ENCODE data around the gene ZNF460. TPM values are rescaled to one million over a fixed set of nuclear protein-coding genes. Genes with fewer than 3 reads are reported as not detected.
"Not testable (repeated sequence)": the region's sequence is repeated elsewhere in the genome, so short reads cannot be mapped to it uniquely, and the experiment has no call there.

Gene ZNF460
- total and polyA plus RNA-seq, 10 of the 15 experiments (the other 5 are each of a cell fraction or from before 2014, with no cell fraction given): 0.15 to 43.0 (median 8.7) TPM

DNA sequence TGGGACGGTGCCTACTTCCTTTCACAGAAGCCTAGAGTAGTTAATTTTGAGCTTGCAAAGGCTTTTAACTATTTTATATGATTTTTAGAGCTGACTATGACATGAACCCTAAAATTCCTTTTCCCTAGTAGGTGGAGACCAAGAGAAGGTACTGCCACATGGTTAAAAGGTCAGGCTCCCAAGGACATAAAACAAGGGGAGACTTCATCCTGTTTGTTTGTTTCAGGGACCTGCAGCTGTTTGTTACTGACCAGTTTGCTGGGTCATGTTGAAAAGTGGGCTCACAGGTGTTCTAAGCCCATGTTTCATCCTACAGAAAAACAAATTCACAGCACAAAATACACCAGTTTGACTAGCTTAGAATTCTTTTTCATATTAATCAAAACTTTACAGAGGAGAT is 3.9 kb upstream of the ZNF460 start:
- H3K4me1 ChIP-seq (ENCODE audit: control insufficient read depth, insufficient read depth, low read length): peaks cover 22% of the 10 kb centered on the region
- intact Hi-C loops (cut with micrococcal nuclease; ENCODE audit: unreplicated experiment) (no loop called here), in situ Hi-C loops (cut with MboI) (no loop called here)
- peak overlapping the region; percentile 4; the same call in 1 of the 2 replicates for H3K4me2 ChIP-seq (ENCODE audit: control insufficient read depth, insufficient read depth)
- WGBS (ENCODE audit: insufficient coverage, insufficient replicate concordance, low lambda C conversion rate, missing lambda C conversion rate): 0% methylated on average over 1 of the region's 1 CpG
- H3K4me3 ChIP-seq: no peak overlapping the region
- SMC1A ChIA-PET (ENCODE audit: uncharacterized antibody, unreplicated experiment): no interaction called here
- H3K36me3 ChIP-seq (ENCODE audit: control insufficient read depth in 2 of 2, insufficient read depth in 2 of 2, low read length in 1 of 2): no peaks in the 10 kb centered on the region
- no peak for ATAC-seq
- POLR2A ChIA-PET: interaction anchor here (0.6 kb wide), 1 partner anchor 10 kb away, joined by 3 read pairs; no protein-coding TSS in a partner anchor
- no TSS peak for BruUV-seq (replicated peaks)
- H2AFZ ChIP-seq (ENCODE audit: control insufficient read depth, low read depth, low read length): no peak overlapping the region; the same call in 1 of the 2 replicates
- peaks cover 15% of the 10 kb centered on the region for H3K79me2 ChIP-seq (ENCODE audit: control insufficient read depth, insufficient read depth, low read length)
- CTCF ChIA-PET: no interaction called here
- no peak for DNase-seq (ENCODE audit: low read depth, low spot score)
- H3K27ac ChIP-seq (ENCODE audit: control insufficient read depth, insufficient read depth): peak overlapping the region; percentile 20; the same call in 1 of the 2 replicates
- no peaks in the 10 kb centered on the region; the same call in 2 of the 3 replicates for H3K9me3 ChIP-seq (replicated peaks; ENCODE audit: control insufficient read depth, insufficient read depth, low read length)
- H3K27me3 ChIP-seq (replicated peaks in 1 of 2; ENCODE audit: control insufficient read depth in 2 of 2, insufficient read depth in 2 of 2, low read length in 1 of 2): no peaks in the 10 kb centered on the region
- no peak for TF ChIP-seq GATAD2B (conservative IDR thresholded peaks at IDR 0.05; ENCODE audit: low read depth)
- no peak for TF ChIP-seq BMI1 (IDR thresholded peaks at IDR 0.05; ENCODE audit: borderline replicate concordance)
- TF ChIP-seq SREBF2 (IDR thresholded peaks at IDR 0.05; ENCODE audit: low read length): 0 out of 2 replicates have a peak, but pooled peaks have one; percentile 28
- no peak overlapping the region for H3K9ac ChIP-seq (ENCODE audit: control insufficient read depth, insufficient read depth, low read length)
- RAD21 ChIA-PET (ENCODE audit: unreplicated experiment): interaction anchor here (0.6 kb wide), 1 partner anchor 201 kb away, joined by 3 read pairs; the partner anchor contains the start of gene ZNF772
- no peaks in the 10 kb centered on the region for H4K20me1 ChIP-seq (ENCODE audit: control insufficient read depth, insufficient read depth)
- no peak for FAIRE-seq

DNA sequence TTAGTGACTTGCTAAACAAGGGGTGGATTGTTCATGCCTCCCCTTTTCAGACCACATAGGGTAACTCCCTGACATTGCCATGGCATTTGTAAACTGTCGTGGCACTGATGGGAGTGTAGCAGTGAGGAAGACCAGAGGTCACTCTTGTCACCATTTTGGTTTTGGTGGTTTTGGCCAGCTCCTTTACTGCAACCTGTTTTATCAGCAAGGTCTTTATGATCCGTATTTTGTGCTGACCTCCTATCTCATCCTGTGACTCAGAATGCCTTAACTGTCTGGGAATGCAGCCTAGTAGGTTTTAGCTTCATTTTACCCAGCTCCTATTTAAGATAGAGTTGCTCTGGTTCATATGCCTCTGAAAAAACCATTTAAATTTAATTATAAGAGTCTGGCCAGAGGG is 1.8 kb upstream of the ZNF460 start:
- DNase-seq (ENCODE audit: low read depth, low spot score); intact Hi-C loops (cut with micrococcal nuclease; ENCODE audit: unreplicated experiment); H4K20me1 ChIP-seq (ENCODE audit: control insufficient read depth, insufficient read depth); in situ Hi-C loops (cut with MboI); BruUV-seq (replicated peaks); H3K27ac ChIP-seq (ENCODE audit: control insufficient read depth, insufficient read depth); H3K36me3 ChIP-seq (ENCODE audit: control insufficient read depth in 2 of 2, insufficient read depth in 2 of 2, low read length in 1 of 2); RAD21 ChIA-PET (ENCODE audit: unreplicated experiment); CTCF ChIA-PET; H3K9me3 ChIP-seq (replicated peaks; ENCODE audit: control insufficient read depth, insufficient read depth, low read length); H2AFZ ChIP-seq (ENCODE audit: control insufficient read depth, low read depth, low read length); H3K9ac ChIP-seq (ENCODE audit: control insufficient read depth, insufficient read depth, low read length); H3K27me3 ChIP-seq (replicated peaks in 1 of 2; ENCODE audit: control insufficient read depth in 2 of 2, insufficient read depth in 2 of 2, low read length in 1 of 2); FAIRE-seq; H3K4me2 ChIP-seq (ENCODE audit: control insufficient read depth, insufficient read depth); ATAC-seq; SMC1A ChIA-PET (ENCODE audit: uncharacterized antibody, unreplicated experiment); H3K4me3 ChIP-seq: not testable (repeated sequence)
- 0 out of 2 replicates have a peak, but pooled peaks have one; percentile 33 for TF ChIP-seq NR2F1 (conservative IDR thresholded peaks at IDR 0.05)
- 46% methylated on average over 2 of the region's 2 CpGs for WGBS (ENCODE audit: insufficient coverage, insufficient replicate concordance, low lambda C conversion rate, missing lambda C conversion rate)
- H3K79me2 ChIP-seq (ENCODE audit: control insufficient read depth, insufficient read depth, low read length): peaks cover 33% of the 10 kb centered on the region
- POLR2A ChIA-PET: interaction anchor here (0.6 to 0.9 kb wide), 3 partner anchors 12 to 402 kb away, joined by 3 to 4 read pairs (median 4); no protein-coding TSS in a partner anchor
- peaks cover 17% of the 10 kb centered on the region; the same call in 1 of the 2 replicates for H3K4me1 ChIP-seq (ENCODE audit: control insufficient read depth, insufficient read depth, low read length)
